HG03439 (cell line): ENCODE measurements around the gene SCNN1B.
"Not testable (repeated sequence)": the region's sequence is repeated elsewhere in the genome, so short reads cannot be mapped to it uniquely, and the experiment has no call there.

Experiments
- ATAC-seq: cut with Tn5 transposase; IDR thresholded peaks from one replicate; pipeline ENCODE4 v1.9.1; 2021; ENCODE audit warnings: mild to moderate bottlenecking, moderate library complexity; ENCODE audit not compliant: unreplicated experiment

Gene SCNN1B

DNA sequence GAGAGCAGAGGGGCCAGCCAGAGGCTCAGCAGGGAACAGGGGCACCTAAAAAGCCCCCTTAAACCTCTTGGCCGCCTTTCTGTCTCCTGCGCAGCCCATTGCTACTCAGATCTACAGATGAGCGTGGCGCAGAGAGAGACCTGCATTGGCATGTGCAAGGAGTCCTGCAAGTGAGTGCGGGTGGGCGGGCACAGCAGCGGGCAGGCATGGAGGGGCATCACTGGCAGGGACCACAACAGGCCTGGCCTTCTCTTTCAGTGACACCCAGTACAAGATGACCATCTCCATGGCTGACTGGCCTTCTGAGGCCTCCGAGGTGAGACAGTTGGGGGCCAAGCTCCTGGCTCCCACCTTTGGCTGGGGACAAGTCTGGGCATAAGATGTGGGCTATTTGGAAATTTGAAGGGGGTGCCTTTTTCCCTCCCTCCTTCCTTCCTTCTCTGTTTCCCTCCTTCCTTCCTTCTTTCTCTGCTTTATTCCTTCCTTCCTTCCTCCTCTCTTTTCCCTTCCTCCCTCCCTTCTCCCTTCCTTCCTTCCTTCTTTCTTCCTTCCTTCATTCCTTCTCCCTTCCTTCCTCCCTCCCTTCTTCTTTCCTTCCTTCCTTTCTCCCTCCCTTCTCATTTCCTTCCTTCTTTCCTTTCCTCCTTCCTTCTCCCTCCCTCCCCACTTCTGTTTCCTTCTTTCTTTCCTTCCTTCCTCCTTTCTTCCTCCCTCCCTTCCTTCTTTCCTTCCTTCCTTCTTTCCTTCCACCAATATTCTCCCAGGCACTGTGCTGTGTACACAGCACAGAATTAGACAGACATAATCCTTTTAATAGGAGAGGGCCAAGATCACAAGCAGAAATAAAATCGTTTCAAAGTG, 75.2 kb downstream of the SCNN1B start:
- no peak for ATAC-seq

DNA sequence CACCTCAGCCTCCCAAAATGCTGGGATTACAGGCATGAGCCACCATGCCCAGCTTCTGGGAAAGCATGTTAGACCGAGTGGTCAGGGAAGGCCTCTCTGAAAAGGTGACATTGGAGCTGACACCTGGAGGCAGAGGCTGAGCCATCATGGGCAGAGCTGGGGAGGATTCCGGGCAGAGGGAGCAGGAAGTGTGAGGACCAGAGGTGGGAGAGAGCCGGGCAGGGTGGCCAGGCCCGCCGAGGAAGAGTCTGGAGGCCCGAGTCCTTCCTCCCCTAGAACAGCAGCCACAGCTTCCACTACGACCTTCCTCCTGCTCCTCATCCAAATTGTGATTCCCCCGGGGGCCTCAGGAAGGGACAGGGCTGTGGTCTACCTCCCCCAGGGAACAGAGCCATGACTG, 76.2 kb downstream of the SCNN1B start:
- no peak for ATAC-seq

- ATAC-seq, result no peak
Observed at GRCh38 chr16:23378921-23379320, 76.8 kb downstream of the SCNN1B start.

DNA sequence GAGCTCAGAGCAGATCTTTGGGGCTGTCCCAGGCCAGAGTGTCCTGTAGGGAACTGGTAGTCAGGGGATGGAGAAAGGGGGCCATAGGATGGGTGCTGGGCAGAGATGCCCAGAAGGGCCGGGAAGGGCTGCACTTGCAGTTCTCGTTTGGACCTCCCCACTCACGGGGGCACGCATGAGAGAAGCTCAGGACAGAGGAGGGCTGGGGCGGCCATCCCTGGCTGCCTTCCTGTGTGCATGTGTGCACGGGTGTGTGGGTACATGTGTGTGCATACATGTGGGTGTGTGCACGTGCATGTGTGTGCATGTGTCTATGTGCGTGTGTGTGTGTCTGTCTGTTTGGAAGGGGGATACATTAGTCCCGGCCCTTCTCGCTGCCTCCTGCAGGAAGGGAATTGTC, 77.6 kb downstream of the SCNN1B start:
- no peak for ATAC-seq

GRCh38 chr16:23380501-23380951, 78.4 kb downstream of the SCNN1B start:
- no peak for ATAC-seq

GRCh38 chr16:23381702-23382101, 79.6 kb downstream of the SCNN1B start:
- not testable (repeated sequence) for ATAC-seq

- no peak for ATAC-seq
Observed at GRCh38 chr16:23382279-23382678, 80.2 kb downstream of the SCNN1B start.

DNA sequence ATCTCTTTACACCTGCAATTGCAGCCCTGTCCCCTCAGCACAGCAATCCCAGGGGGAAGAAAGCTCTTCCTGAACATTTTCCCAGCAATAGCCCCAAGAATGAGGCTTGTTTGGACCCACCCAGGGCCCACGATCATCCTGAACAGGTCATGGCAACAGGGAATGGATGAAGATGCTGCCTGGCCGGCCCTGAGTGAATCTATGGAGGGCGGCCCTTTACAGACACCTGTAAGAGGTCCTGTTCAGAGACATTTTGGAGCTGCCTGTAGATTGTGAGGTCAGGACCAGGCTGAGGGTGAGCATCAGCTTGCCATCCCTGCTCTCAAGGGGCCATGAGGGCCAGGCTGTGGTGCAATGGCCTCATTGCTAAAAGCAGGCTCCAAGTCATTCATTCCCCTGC, 81.8 kb downstream of the SCNN1B start:
- no peak for ATAC-seq

GRCh38 chr16:23384878-23385277, 82.8 kb downstream of the SCNN1B start:
- no peak for ATAC-seq

DNA sequence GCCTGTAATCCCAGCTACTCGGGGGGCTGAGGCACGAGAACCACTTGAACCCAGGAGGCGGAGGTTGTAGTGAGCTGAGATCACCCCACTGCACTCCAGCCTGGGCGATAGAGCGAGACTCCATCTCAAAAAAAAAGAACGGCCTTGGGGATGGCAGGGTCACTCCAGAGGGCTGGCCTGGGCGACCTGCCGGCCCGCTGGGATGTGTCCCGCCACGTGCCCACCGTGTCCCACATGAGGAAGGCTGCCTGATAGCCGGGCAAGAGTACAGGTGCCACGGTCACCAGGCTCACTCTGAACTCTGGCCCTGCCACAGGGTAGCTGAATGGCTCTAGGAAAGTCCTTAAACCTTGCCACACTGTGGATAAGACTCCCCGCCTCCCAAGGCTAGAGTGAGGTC, 83.3 kb downstream of the SCNN1B start:
- ATAC-seq, result no peak

GRCh38 chr16:23387666-23388065, 85.6 kb downstream of the SCNN1B start:
- ATAC-seq, result no peak

DNA sequence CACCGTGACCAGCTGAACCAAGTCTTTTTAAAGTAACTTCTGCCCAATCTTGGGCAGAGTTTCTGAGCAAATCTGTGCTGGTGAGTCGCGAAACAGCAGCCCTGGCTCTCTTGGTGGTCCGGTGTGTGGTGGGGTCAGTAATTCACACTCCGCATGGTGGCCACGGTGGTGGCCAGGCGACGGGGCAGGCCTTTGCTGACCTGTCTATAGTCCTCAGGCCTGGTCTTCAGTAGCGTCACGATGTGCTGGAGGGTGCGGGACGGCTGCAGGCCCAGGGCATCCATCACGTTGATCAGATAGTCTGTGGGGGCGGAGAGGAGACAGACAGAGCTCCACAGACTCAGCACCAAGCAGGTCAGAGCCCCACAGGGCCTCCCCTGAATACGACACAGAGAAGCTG, 86.7 kb downstream of the SCNN1B start:
- no peak for ATAC-seq

DNA sequence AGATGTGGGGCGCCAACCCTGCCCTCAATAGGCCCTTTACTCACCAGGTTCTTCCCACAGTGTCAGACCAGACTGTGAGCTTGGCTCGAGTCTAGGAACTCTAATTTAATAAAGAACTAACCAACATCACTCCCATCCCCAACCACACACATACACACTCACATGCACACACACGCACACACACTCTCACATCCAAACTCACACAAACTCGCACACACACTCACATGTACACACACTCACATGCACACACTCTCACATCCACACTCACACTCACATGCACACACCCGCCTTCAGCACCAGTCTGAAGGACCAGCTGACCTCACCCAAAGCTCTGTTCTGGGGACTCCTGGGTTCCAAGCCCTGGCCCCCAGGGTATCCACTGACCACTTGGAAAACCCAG, 87.1 kb downstream of the SCNN1B start:
- ATAC-seq, result no peak

- not testable (repeated sequence) for ATAC-seq
Observed at GRCh38 chr16:23389936-23390335, 87.8 kb downstream of the SCNN1B start.

DNA sequence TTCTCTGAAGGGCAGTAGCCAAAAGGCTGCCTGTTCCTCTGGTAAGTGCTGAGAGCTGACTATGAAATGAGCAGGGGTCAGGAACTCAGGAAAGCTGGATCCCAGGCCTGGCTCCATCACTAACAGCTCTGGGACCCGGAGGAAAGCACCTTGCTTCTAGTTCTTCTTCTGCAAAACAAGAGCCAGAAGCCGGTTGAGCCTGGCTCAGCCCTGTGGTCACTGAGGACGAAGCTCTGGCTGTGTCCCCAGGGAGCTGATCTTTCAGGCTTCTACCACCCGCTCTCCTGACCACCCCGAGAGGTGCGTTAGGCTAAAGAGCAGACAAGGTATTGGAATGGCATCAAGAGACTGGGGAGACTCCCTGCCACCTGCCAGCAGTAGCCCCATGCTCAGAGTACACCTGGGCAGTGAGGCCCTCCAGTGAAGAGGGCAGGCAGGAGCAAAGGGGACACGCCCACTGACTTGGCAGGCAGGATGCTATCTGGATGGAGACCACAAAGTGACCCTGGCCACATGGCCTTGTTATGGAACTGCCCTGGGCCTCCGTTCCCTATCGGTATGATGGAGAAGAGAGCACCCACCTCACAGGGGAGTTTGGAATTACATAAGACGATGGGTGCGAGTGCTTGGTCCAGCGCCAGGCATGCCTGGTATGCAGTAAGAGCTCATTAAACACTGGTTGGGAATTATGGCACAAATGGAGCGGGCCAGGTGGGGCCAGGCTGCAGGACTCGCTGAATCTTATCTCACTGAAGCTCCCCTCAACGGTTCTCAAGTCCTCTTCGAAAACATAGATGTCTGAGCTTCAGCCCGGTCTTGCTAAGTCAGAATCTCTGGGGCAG, 89.5 kb downstream of the SCNN1B start:
- no peak for ATAC-seq

- ATAC-seq, result no peak
Observed at GRCh38 chr16:23392223-23392600, 90.1 kb downstream of the SCNN1B start.

GRCh38 chr16:23394141-23394831, 92.2 kb downstream of the SCNN1B start:
- no peak for ATAC-seq

DNA sequence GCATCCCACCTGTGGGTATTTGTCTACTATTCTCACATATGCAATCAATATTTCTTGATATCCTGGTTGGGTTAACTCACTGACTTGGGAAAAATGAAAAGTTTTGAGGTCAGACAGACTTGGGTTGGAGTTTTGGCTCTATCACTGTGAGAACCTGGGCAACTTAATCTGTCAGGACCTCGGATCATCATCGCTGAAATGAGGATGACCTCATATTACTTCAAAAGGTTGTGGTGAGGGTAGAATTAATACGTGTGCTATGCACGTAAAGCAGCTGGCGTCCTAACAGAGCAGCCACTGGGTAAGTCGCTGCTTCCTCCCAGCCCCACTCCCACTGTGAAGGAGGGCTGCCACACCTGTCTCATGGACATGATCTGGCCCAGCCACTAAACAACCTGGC, 93.6 kb downstream of the SCNN1B start:
- ATAC-seq, result no peak

DNA sequence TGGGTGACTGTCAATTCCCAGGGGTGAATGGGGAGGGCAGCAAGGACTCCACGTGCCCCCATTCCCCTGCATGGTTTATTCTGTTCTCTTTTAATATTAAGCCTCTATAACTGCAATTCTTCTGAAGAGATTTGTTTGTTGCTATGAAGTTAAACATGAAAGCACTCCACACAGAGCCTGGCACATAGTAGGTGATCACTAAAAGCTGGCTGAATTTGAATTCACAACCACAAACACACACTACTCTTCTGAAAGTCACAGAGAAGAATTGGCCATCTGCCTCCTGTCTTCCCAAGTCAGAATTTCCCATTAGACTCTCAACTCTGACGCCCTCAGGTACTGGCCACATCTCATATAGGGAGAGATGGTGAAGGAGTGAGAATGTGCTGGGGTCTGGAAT, 95.4 kb downstream of the SCNN1B start:
- no peak for ATAC-seq

DNA sequence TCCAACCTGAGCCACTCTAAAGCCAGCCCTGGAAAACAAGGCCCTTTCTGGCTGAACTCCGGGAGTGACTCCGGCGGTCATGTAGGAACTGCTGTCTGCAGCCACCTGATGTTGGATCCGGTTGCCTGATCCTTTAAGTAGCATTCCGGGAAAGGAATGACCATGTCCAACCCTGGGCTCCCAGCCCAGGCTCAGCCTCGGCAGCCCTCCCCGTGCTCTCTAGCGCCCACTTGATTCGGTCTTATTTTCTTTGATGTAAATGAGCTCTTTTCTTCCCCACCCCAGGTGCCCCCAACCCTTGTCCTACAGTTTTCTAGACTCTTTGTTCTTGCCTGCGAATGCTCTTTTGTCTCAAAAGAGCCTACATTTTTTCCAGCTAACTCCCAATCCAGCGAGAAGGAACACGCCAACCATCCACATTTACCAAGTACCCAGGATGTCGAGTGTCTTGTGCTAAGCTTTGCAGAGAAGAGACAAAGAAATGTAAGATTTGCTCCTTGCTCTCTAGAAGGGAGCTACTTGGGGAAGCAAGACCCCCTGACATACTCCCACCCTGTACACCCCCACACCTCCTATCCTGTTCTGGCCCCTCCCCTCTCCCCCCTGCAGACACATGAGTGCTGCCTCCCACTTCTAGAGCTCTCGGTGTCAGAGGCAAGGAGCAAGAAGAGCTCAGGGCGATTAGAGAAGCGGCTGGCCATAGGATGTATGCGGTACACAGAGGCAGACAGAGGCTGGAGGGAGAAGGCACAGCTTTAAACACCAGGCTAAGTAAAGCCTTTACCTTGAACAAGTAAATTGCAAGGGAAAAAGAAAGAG, 97.1 kb downstream of the SCNN1B start:
- no peak for ATAC-seq

GRCh38 chr16:23400447-23400846, 98.3 kb downstream of the SCNN1B start:
- not testable (repeated sequence) for ATAC-seq
